HepG2 (cell line): ENCODE results near the gene NFAT5. TPM values are rescaled to one million over a fixed set of nuclear protein-coding genes. Genes with fewer than 3 reads are reported as not detected.

Experiments used
- AFF4 ChIP-seq: sonication (generic); formaldehyde crosslinking; IDR thresholded peaks from 2 replicates; pipeline ENCODE4 v1.4.0; 2020; ENCODE audit warnings: missing genetic modification reagents
- AHR ChIP-seq: IDR thresholded peaks from 2 replicates; pipeline ENCODE4 v1.6.1; 2018; ENCODE audit warnings: missing genetic modification reagents, missing compliant biosample characterization
- AKNA ChIP-seq: sonication (generic); formaldehyde crosslinking; IDR thresholded peaks from 2 replicates; pipeline ENCODE4 v1.4.0; 2020; ENCODE audit warnings: missing genetic modification reagents, borderline replicate concordance
- ARHGAP35 ChIP-seq: sonication (generic); formaldehyde crosslinking; IDR thresholded peaks from 2 replicates; pipeline ENCODE4 v1.9.0; 2022; ENCODE audit warnings: mild to moderate bottlenecking, inconsistent platforms, moderate library complexity, missing genetic modification reagents, borderline replicate concordance
- ARID2 ChIP-seq: sonication (generic); formaldehyde crosslinking; IDR thresholded peaks from 2 replicates; pipeline ENCODE4 v1.8.1; 2022; ENCODE audit warnings: mild to moderate bottlenecking, missing genetic modification reagents, borderline replicate concordance
- HDAC2 ChIP-seq: sonication (generic); formaldehyde crosslinking; IDR thresholded peaks from 2 replicates; pipeline ENCODE4 v1.4.0; 2020; ENCODE audit warnings: missing genetic modification reagents
- HNRNPK ChIP-seq: fragments of 200-400 bp; formaldehyde crosslinking; IDR thresholded peaks from 2 replicates; pipeline ENCODE4 v1.6.1; 2018; ENCODE audit warnings: low read length, low read depth, moderate library complexity, mild to moderate bottlenecking; ENCODE audit not compliant: poor library complexity, severe bottlenecking
- NCOA5 ChIP-seq: sonication (generic); formaldehyde crosslinking; IDR thresholded peaks from 2 replicates; pipeline ENCODE4 v1.4.0; 2020; ENCODE audit warnings: missing genetic modification reagents
- PRPF4 ChIP-seq: fragments of 200-400 bp; formaldehyde crosslinking; IDR thresholded peaks from 2 replicates; pipeline ENCODE4 v1.6.1; 2016; ENCODE audit warnings: low read length, low read depth; ENCODE audit not compliant: poor library complexity, severe bottlenecking
- SP1 ChIP-seq, 2 experiments: fragments of 450-650 bp in 1 of 2; sonication (generic) in 1 of 2; formaldehyde crosslinking in 1 of 2; IDR thresholded peaks; 2 replicates each; pipeline versions ENCODE4 v1.4.0 to v1.6.1; 2016 to 2020; ENCODE audit warnings: missing genetic modification reagents in 1 of 2
- THAP8 ChIP-seq: sonication (generic); formaldehyde crosslinking; IDR thresholded peaks from 2 replicates; pipeline ENCODE4 v1.5.1; 2020; ENCODE audit warnings: missing genetic modification reagents, mild to moderate bottlenecking, borderline replicate concordance
- ZNF180 ChIP-seq: sonication (generic); formaldehyde crosslinking; IDR thresholded peaks from 2 replicates; pipeline ENCODE4 v1.4.0; 2020; ENCODE audit warnings: low read depth, missing genetic modification reagents, borderline replicate concordance
- ZNF703 ChIP-seq: sonication (generic); formaldehyde crosslinking; IDR thresholded peaks from 2 replicates; pipeline ENCODE4 v1.5.1; 2020; ENCODE audit warnings: missing genetic modification reagents, mild to moderate bottlenecking, moderate library complexity, borderline replicate concordance
- ZNF841 ChIP-seq: sonication (generic); formaldehyde crosslinking; IDR thresholded peaks from 2 replicates; pipeline ENCODE4 v1.8.1; 2023; ENCODE audit warnings: missing genetic modification reagents, borderline replicate concordance
- ZNF883 ChIP-seq: sonication (generic); formaldehyde crosslinking; IDR thresholded peaks from 2 replicates; pipeline ENCODE4 v1.5.1; 2020; ENCODE audit warnings: mild to moderate bottlenecking, missing genetic modification reagents; ENCODE audit errors: not compliant biosample characterization
- polyA plus RNA-seq, 8 experiments: library from polyadenylated mRNA; depleted of rRNA in 3 of 8; stranded (reverse) in 7 of 8; unstranded in 1 of 8; fragments of >200 nt; fragmentation: Illumina TruSeq in 4 of 8; extraction: Trizol in 4 of 8; gene quantifications; 2 replicates each; pipeline versions ENCODE4 v1.2.1 to v1.2.3, GENCODE V29; 2011 to 2016; ENCODE audit warnings: low read depth in 4 of 8, missing spikeins in 1 of 8, mixed read lengths in 1 of 8; ENCODE audit not compliant: insufficient read depth in 1 of 8
- total RNA-seq, 5 experiments: library from RNA; depleted of rRNA; stranded (reverse); fragments of >200 nt; fragmentation: Illumina TruSeq; extraction: Trizol; gene quantifications; 2 replicates each; pipeline ENCODE4 v1.2.3, GENCODE V29; 2016; ENCODE audit warnings: low read depth in 1 of 5
- TF ChIP-seq, protein P1 (sequence below): sonication (generic); formaldehyde crosslinking; IDR thresholded peaks from 2 replicates; pipeline ENCODE4 v1.5.1; 2020; ENCODE audit warnings: missing genetic modification reagents, mild to moderate bottlenecking, borderline replicate concordance

NFAT5 gene
- total and polyA plus RNA-seq, 2 of the 13 experiments (the other 11 are each of a cell fraction or from before 2014, with no cell fraction given) = 20.5 to 54.3 TPM

DNA sequence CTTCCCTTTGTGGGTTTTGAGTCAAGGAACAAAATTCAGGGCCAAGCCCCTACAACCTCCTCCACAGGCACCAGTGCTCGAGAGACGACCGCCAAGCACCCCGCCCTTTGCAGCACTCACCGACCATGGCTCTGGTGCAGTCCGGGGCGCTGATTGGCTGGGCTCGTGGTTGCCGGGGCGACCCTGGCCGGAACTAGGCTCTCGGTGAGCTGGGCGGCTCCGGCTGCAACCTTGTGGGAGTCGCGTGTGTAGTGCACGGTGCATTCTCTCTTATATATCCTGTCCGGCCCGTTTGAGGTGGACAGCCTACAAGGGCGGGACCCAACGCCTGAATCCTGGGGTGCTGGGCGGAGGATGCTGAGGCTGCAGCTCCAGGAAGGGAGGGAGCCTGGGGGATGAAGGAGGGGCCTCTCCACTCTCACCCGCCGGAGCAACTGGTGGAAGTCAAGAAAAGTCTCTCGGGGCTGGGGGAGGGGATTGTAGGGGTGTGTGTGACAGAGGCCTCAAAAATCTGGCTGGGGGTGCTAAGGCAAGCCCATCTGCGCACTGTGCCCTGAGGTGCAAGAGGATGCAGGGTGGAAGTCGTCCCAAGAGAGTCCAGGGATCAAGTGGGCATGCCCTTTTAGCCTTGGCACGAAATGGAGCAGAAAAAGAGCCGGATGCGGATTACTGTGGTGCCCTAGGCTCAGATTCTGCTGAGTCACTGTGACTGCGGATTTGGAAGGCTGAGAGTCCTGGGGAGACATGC, 160.7 kb downstream of the NFAT5 start, which contains the start of gene NQO1 (continued):
- TF ChIP-seq, protein P1, sequence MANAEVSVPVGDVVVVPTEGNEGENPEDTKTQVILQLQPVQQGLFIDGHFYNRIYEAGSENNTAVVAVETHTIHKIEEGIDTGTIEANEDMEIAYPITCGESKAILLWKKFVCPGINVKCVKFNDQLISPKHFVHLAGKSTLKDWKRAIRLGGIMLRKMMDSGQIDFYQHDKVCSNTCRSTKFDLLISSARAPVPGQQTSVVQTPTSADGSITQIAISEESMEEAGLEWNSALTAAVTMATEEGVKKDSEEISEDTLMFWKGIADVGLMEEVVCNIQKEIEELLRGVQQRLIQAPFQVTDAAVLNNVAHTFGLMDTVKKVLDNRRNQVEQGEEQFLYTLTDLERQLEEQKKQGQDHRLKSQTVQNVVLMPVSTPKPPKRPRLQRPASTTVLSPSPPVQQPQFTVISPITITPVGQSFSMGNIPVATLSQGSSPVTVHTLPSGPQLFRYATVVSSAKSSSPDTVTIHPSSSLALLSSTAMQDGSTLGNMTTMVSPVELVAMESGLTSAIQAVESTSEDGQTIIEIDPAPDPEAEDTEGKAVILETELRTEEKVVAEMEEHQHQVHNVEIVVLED (CRISPR knock-in tag) = 0 out of 2 replicates have a peak, but pooled peaks have one; percentile 27
- TF ChIP-seq HNRNPK = no peak
- no peak for TF ChIP-seq ZNF883 (CRISPR knock-in tag)
- no peak for TF ChIP-seq NCOA5 (CRISPR knock-in tag)
- no peak for TF ChIP-seq PRPF4
- no peak for TF ChIP-seq AHR (CRISPR knock-in tag)
- peak; percentile 66 for TF ChIP-seq ARHGAP35 (CRISPR knock-in tag)
- TF ChIP-seq AFF4 (CRISPR knock-in tag) = no peak
- peak; percentile 39; the same call in 1 of the 2 replicates for TF ChIP-seq HDAC2
- TF ChIP-seq THAP8 = no peak
- 0 out of 2 replicates have a peak, but pooled peaks have one; percentile 45 for TF ChIP-seq ARID2 (CRISPR knock-in tag)
- TF ChIP-seq ZNF703 (CRISPR knock-in tag) = no peak
- no peak; the same call in 1 of the 2 replicates for TF ChIP-seq AKNA
- no peak for TF ChIP-seq ZNF841 (CRISPR knock-in tag)
- TF ChIP-seq ZNF180 (CRISPR knock-in tag) = no peak
- no peak for TF ChIP-seq SP1 (IDR thresholded peaks at IDR 0.05)
- 0 out of 2 replicates have a peak, but pooled peaks have one; percentile 42 for TF ChIP-seq SP1 (CRISPR knock-in tag; IDR thresholded peaks at IDR 0.05)
